Activated T-helper 1 cell treated with anti-CD3 and anti-CD28 coated beads, Interleukin-12 subunit alpha, Interleukin-12 subunit beta, Interleukin-2, Interleukin-4 antibody, amounts not matched to agents 30 ng/mL and 10 ng/mL and 1 ng/mL, durations not matched to agents 14 hours and 24 hours and 36 hours (primary cell): ENCODE data around the gene RBBP8NL. TPM values are rescaled to one million over a fixed set of nuclear protein-coding genes. Genes with fewer than 3 reads are reported as not detected.
A peak's percentile ranks its signal among the peaks of the same experiment; 100 is the strongest.

Experiments
- DNase-seq: peaks from one replicate; pipeline ENCODE4 v3.0.0; 2021; ENCODE audit warnings: low spot score
- H3K27ac Mint-ChIP-seq: one replicate; pipeline ENCODE4 v1.8.0; 2021; ENCODE audit warnings: mild to moderate bottlenecking, mixed read lengths
- H3K27me3 Mint-ChIP-seq: one replicate; pipeline ENCODE4 v1.8.0; 2022; ENCODE audit warnings: mild to moderate bottlenecking, moderate library complexity, mixed read lengths; ENCODE audit not compliant: insufficient read depth
- H3K36me3 Mint-ChIP-seq: one replicate; pipeline ENCODE4 v1.8.0; 2021; ENCODE audit warnings: low read depth, mixed read lengths
- H3K4me1 Mint-ChIP-seq: one replicate; pipeline ENCODE4 v1.8.0; 2021; ENCODE audit warnings: low read depth, mixed read lengths
- H3K4me3 Mint-ChIP-seq: one replicate; pipeline ENCODE4 v1.8.0; 2021; ENCODE audit warnings: mild to moderate bottlenecking, moderate library complexity, mixed read lengths
- H3K9me3 Mint-ChIP-seq: one replicate; pipeline ENCODE4 v1.8.0; 2021; ENCODE audit warnings: mixed read lengths
- intact Hi-C: fragments of 100-400 bp; cut with micrococcal nuclease; formaldehyde crosslinking; loops from one replicate; pipeline ENCODE4 v1.15.1; 2024
- total RNA-seq: library from RNA; stranded (reverse); gene quantifications from 2 replicates; pipeline ENCODE4 v1.2.3, GENCODE V29; 2022

Gene RBBP8NL
- total RNA-seq, 1 donor from 2014 or later, result not detected

- no peak overlapping the region for H3K27ac Mint-ChIP-seq
- H3K9me3 Mint-ChIP-seq, result no peaks in the 10 kb centered on the region
- no peak for DNase-seq
- intact Hi-C loops, result no loop called here
- no peaks in the 10 kb centered on the region for H3K4me1 Mint-ChIP-seq
- H3K4me3 Mint-ChIP-seq, result no peak overlapping the region
- H3K27me3 Mint-ChIP-seq, result peaks cover 24% of the 10 kb centered on the region
- no peaks in the 10 kb centered on the region for H3K36me3 Mint-ChIP-seq
These were observed 57.1 kb downstream of the RBBP8NL start for GRCh38 chr20:62370115-62370806.

- intact Hi-C loops, result loop anchor here (5.0 kb wide), 1 partner anchor 67 kb away; the partner anchor contains the start of gene ADRM1
- no peak for DNase-seq
- H3K27ac Mint-ChIP-seq, result no peak overlapping the region
- H3K36me3 Mint-ChIP-seq, result no peaks in the 10 kb centered on the region
- H3K27me3 Mint-ChIP-seq, result peaks cover 27% of the 10 kb centered on the region
- H3K4me1 Mint-ChIP-seq, result no peaks in the 10 kb centered on the region
- no peak overlapping the region for H3K4me3 Mint-ChIP-seq
- H3K9me3 Mint-ChIP-seq, result no peaks in the 10 kb centered on the region
These were observed 57.6 kb downstream of the RBBP8NL start for GRCh38 chr20:62369815-62370114.

GRCh38 chr20:62368976-62369814, 58.1 kb downstream of the RBBP8NL start:
- H3K4me3 Mint-ChIP-seq, result no peak overlapping the region
- no peak for DNase-seq
- no peak overlapping the region for H3K27ac Mint-ChIP-seq
- H3K27me3 Mint-ChIP-seq, result peaks cover 27% of the 10 kb centered on the region
- intact Hi-C loops, result loop anchor here (5.0 kb wide), 1 partner anchor 67 kb away; the partner anchor contains the start of gene ADRM1
- no peaks in the 10 kb centered on the region for H3K9me3 Mint-ChIP-seq
- H3K4me1 Mint-ChIP-seq, result no peaks in the 10 kb centered on the region
- H3K36me3 Mint-ChIP-seq, result no peaks in the 10 kb centered on the region

- H3K4me1 Mint-ChIP-seq, result no peaks in the 10 kb centered on the region
- peaks cover 30% of the 10 kb centered on the region for H3K27me3 Mint-ChIP-seq
- no peaks in the 10 kb centered on the region for H3K36me3 Mint-ChIP-seq
- intact Hi-C loops, result loop anchor here (5.0 kb wide), 1 partner anchor 66 kb away; the partner anchor contains the start of gene ADRM1
- peak overlapping the region; percentile 39 for H3K4me3 Mint-ChIP-seq
- no peak overlapping the region for H3K27ac Mint-ChIP-seq
- DNase-seq, result no peak
- H3K9me3 Mint-ChIP-seq, result no peaks in the 10 kb centered on the region
These were observed 58.9 kb downstream of the RBBP8NL start for GRCh38 chr20:62368392-62368975.

GRCh38 chr20:62367633-62368391, 59.5 kb downstream of the RBBP8NL start:
- Mint-ChIP-seq H3K4me1 (no peaks in the 10 kb centered on the region), H3K27ac (no peak overlapping the region), H3K36me3 (no peaks in the 10 kb centered on the region), H3K27me3 (peaks cover 26% of the 10 kb centered on the region), H3K4me3 (peak overlapping the region; percentile 67), H3K9me3 (no peaks in the 10 kb centered on the region)
- no peak for DNase-seq
- intact Hi-C loops, result loop anchor here (5.0 kb wide), 1 partner anchor 66 kb away; the partner anchor contains the start of gene ADRM1

GRCh38 chr20:62367136-62367632, 60.2 kb downstream of the RBBP8NL start, which contains the start of gene LAMA5:
Gene LAMA5, minus strand, starts transcription at chr20:62367312. Its CDS starts 67 bp downstream, at chr20:62367245.
- no peak for DNase-seq
- H3K9me3 Mint-ChIP-seq, result no peaks in the 10 kb centered on the region
- H3K27ac Mint-ChIP-seq, result no peak within 1 kb of the TSS
- intact Hi-C loops, result loop anchor here (5.0 kb wide), 1 partner anchor 65 kb away; the partner anchor contains the start of gene ADRM1
- H3K36me3 Mint-ChIP-seq, result no peaks in the 10 kb centered on the region
- H3K4me1 Mint-ChIP-seq, result no peaks in the 10 kb centered on the region
- peak within 1 kb of the TSS; percentile 67 for H3K4me3 Mint-ChIP-seq
- peaks cover 26% of the 10 kb centered on the region for H3K27me3 Mint-ChIP-seq

- no peaks in the 10 kb centered on the region for H3K36me3 Mint-ChIP-seq
- H3K27ac Mint-ChIP-seq, result no peak overlapping the region
- H3K27me3 Mint-ChIP-seq, result peaks cover 26% of the 10 kb centered on the region
- H3K4me1 Mint-ChIP-seq, result no peaks in the 10 kb centered on the region
- peak overlapping the region; percentile 26 for H3K4me3 Mint-ChIP-seq
- intact Hi-C loops, result loop anchor here (5.0 kb wide), 1 partner anchor 64 kb away; the partner anchor contains the start of gene ADRM1
- DNase-seq, result no peak
- no peaks in the 10 kb centered on the region for H3K9me3 Mint-ChIP-seq
These were observed 60.8 kb downstream of the RBBP8NL start for GRCh38 chr20:62366370-62367135.

- peak overlapping the region; percentile 26 for H3K4me3 Mint-ChIP-seq
- no peaks in the 10 kb centered on the region for H3K4me1 Mint-ChIP-seq
- no peak overlapping the region for H3K27ac Mint-ChIP-seq
- DNase-seq, result no peak
- H3K27me3 Mint-ChIP-seq, result peaks cover 26% of the 10 kb centered on the region
- intact Hi-C loops, result loop anchor here (5.0 kb wide), 1 partner anchor 64 kb away; the partner anchor contains the start of gene ADRM1
- no peaks in the 10 kb centered on the region for H3K9me3 Mint-ChIP-seq
- no peaks in the 10 kb centered on the region for H3K36me3 Mint-ChIP-seq
These were observed 61.4 kb downstream of the RBBP8NL start for GRCh38 chr20:62365814-62366369.

- Mint-ChIP-seq H3K36me3 (no peaks in the 10 kb centered on the region), H3K4me3 (no peak overlapping the region), H3K27me3 (peaks cover 26% of the 10 kb centered on the region), H3K4me1 (no peaks in the 10 kb centered on the region), H3K27ac (no peak overlapping the region), H3K9me3 (no peaks in the 10 kb centered on the region)
- intact Hi-C loops, result loop anchor here (5.0 kb wide), 1 partner anchor 63 kb away; the partner anchor contains the start of gene ADRM1
- no peak for DNase-seq
These were observed 62.2 kb downstream of the RBBP8NL start for GRCh38 chr20:62364911-62365736.

GRCh38 chr20:62363920-62364851, 63.2 kb downstream of the RBBP8NL start:
- Mint-ChIP-seq H3K4me3 (no peak overlapping the region), H3K36me3 (no peaks in the 10 kb centered on the region), H3K4me1 (no peaks in the 10 kb centered on the region), H3K27me3 (peaks cover 21% of the 10 kb centered on the region), H3K9me3 (no peaks in the 10 kb centered on the region), H3K27ac (no peak overlapping the region)
- no peak for DNase-seq
- intact Hi-C loops, result no loop called here
